HK-2 (cell line): Measurements from ENCODE around the gene MTLN.
A peak's percentile ranks its signal among the peaks of the same experiment; 100 is the strongest.
"Not testable (repeated sequence)": the region's sequence is repeated elsewhere in the genome, so short reads cannot be mapped to it uniquely, and the experiment has no call there.

Experiments
- DNase-seq: peaks from one replicate; pipeline ENCODE4 v3.0.0-alpha.2; 2018; ENCODE audit not compliant: unreplicated experiment

Gene MTLN

GRCh38 chr2:110211938-110212858 lies at the start of gene MTLN:
TSS of gene MTLN (minus strand) at chr2:110212547. CDS start at chr2:110212525, 22 bp downstream.
- peak; percentile 73 for DNase-seq

- DNase-seq = not testable (repeated sequence)
Observed at GRCh38 chr2:110261910-110262309, 49.6 kb upstream of the MTLN start.

- not testable (repeated sequence) for DNase-seq
Observed at GRCh38 chr2:110248081-110248795, 35.9 kb upstream of the MTLN start.

GRCh38 chr2:110245488-110246435 lies 33.4 kb upstream of the MTLN start:
- not testable (repeated sequence) for DNase-seq

GRCh38 chr2:110243283-110243682 lies 30.9 kb upstream of the MTLN start:
- not testable (repeated sequence) for DNase-seq

GRCh38 chr2:110234514-110234913 lies 22.2 kb upstream of the MTLN start:
- DNase-seq = not testable (repeated sequence)

- DNase-seq = not testable (repeated sequence)
Observed at GRCh38 chr2:110229886-110230285, 17.5 kb upstream of the MTLN start.

GRCh38 chr2:110222626-110223025 lies 10.3 kb upstream of the MTLN start:
- DNase-seq = not testable (repeated sequence)

- DNase-seq = no peak
Observed at GRCh38 chr2:110221938-110222337, 9.6 kb upstream of the MTLN start.

- no peak for DNase-seq
Observed at GRCh38 chr2:110220190-110220564, 7.8 kb upstream of the MTLN start.

GRCh38 chr2:110219496-110220189 lies 7.3 kb upstream of the MTLN start:
- no peak for DNase-seq

GRCh38 chr2:110218889-110219288 lies 6.5 kb upstream of the MTLN start:
- not testable (repeated sequence) for DNase-seq

- no peak for DNase-seq
Observed at GRCh38 chr2:110216803-110217202, 4.5 kb upstream of the MTLN start.

GRCh38 chr2:110216199-110216598 lies 3.9 kb upstream of the MTLN start:
- DNase-seq = no peak

- no peak for DNase-seq
Observed at GRCh38 chr2:110215566-110216158, 3.3 kb upstream of the MTLN start.

GRCh38 chr2:110215091-110215490 lies 2.7 kb upstream of the MTLN start:
- DNase-seq = no peak

- not testable (repeated sequence) for DNase-seq
Observed at GRCh38 chr2:110213522-110213921, 1.2 kb upstream of the MTLN start.

- DNase-seq = no peak
Observed at GRCh38 chr2:110205660-110206455, 6.5 kb downstream of the MTLN start.
